ENCODE measurements around the gene CMPK2. TPM values are rescaled to one million over a fixed set of nuclear protein-coding genes. Genes with fewer than 3 reads are reported as not detected.

Gene CMPK2
- total and polyA plus RNA-seq, 9 of the 15 experiments (the other 6 are each of a cell fraction or from before 2014, with no cell fraction given): 2.6 to 10.5 (median 5.0) TPM

GRCh38 chr2:6885968-6886367, 20.3 kb upstream of the CMPK2 start (continued):
- TF ChIP-seq ZNF384 (IDR thresholded peaks at IDR 0.05; ENCODE audit: low read depth, low read length): no peak
- TF ChIP-seq PURB (CRISPR knock-in tag; IDR thresholded peaks at IDR 0.05; ENCODE audit: low read depth): no peak
- TF ChIP-seq BMI1 (IDR thresholded peaks at IDR 0.05; ENCODE audit: low read length): no peak
- no peak for TF ChIP-seq ZBTB40 (IDR thresholded peaks at IDR 0.05)
- TF ChIP-seq ZBTB40 (CRISPR knock-in tag; IDR thresholded peaks at IDR 0.05): no peak
- TF ChIP-seq CUX1 (CRISPR knock-in tag; IDR thresholded peaks at IDR 0.05): no peak
- TF ChIP-seq MLLT1 (IDR thresholded peaks at IDR 0.05): no peak
- no peak for TF ChIP-seq NFE2L1 (tag; IDR thresholded peaks at IDR 0.05; ENCODE audit: borderline replicate concordance, low read depth)
- TF ChIP-seq RFX7 (CRISPR knock-in tag; IDR thresholded peaks at IDR 0.05): no peak
- TF ChIP-seq PML (IDR thresholded peaks at IDR 0.05; ENCODE audit: low read length): peak; percentile 77; the same call in 1 of the 2 replicates
- TF ChIP-seq ZBTB7A (IDR thresholded peaks at IDR 0.05; ENCODE audit: borderline replicate concordance, control insufficient read depth, low read depth, low read length): no peak
- TF ChIP-seq PTTG1 (tag; IDR thresholded peaks at IDR 0.05; ENCODE audit: low read depth): no peak

All from K562 (cell line).